HepG2 (cell line): ENCODE results near the gene NAB2. TPM values are rescaled to one million over a fixed set of nuclear protein-coding genes. Genes with fewer than 3 reads are reported as not detected.

Experiments
- ATF3 ChIP-seq: sonication (generic); formaldehyde crosslinking; IDR thresholded peaks from 2 replicates; pipeline ENCODE4 v1.4.0; 2020; ENCODE audit warnings: missing genetic modification reagents
- ATF7 ChIP-seq, 2 experiments: fragments of 450-650 bp in 1 of 2; sonication (generic) in 1 of 2; formaldehyde crosslinking in 1 of 2; IDR thresholded peaks; 2 replicates each; pipeline versions ENCODE4 v1.4.0 to v1.6.1; 2016 to 2020; ENCODE audit warnings: antibody characterized with exemption in 1 of 2, mild to moderate bottlenecking in 1 of 2, missing genetic modification reagents in 1 of 2
- HNRNPLL ChIP-seq: fragments of 200-400 bp; formaldehyde crosslinking; IDR thresholded peaks from 2 replicates; pipeline ENCODE4 v1.6.1; 2017; ENCODE audit warnings: mild to moderate bottlenecking, low read depth, low read length; ENCODE audit not compliant: poor library complexity, severe bottlenecking
- KAT8 ChIP-seq: IDR thresholded peaks from 2 replicates; pipeline ENCODE4 v1.6.1; 2016; ENCODE audit warnings: missing genetic modification reagents, missing compliant biosample characterization
- LRRFIP1 ChIP-seq: sonication (generic); formaldehyde crosslinking; conservative IDR thresholded peaks from 2 replicates; pipeline ENCODE4 v1.4.0; 2020; ENCODE audit warnings: missing genetic modification reagents
- MAZ ChIP-seq, 2 experiments: sonication (generic) in 1 of 2; formaldehyde crosslinking in 1 of 2; IDR thresholded peaks; 2 replicates each; pipeline versions ENCODE4 v1.5.0 to v1.6.1; 2012 to 2020; ENCODE audit warnings: low read depth in 2 of 2, mild to moderate bottlenecking in 2 of 2, borderline replicate concordance in 1 of 2, improper control_type of control experiment in 1 of 2, low read length in 1 of 2, missing genetic modification reagents in 1 of 2, moderate library complexity in 1 of 2
- MIXL1 ChIP-seq: IDR thresholded peaks from 2 replicates; pipeline ENCODE4 v1.6.1; 2016
- MLX ChIP-seq: IDR thresholded peaks from 2 replicates; pipeline ENCODE4 v1.6.1; 2016
- MXD1 ChIP-seq: sonication (generic); formaldehyde crosslinking; IDR thresholded peaks from 2 replicates; pipeline ENCODE4 v1.4.0; 2020; ENCODE audit warnings: mild to moderate bottlenecking, missing genetic modification reagents
- NFAT5 ChIP-seq: sonication (generic); formaldehyde crosslinking; IDR thresholded peaks from 2 replicates; pipeline ENCODE4 v1.4.0; 2020; ENCODE audit warnings: missing genetic modification reagents
- TERF1 ChIP-seq: sonication (generic); formaldehyde crosslinking; IDR thresholded peaks from 2 replicates; pipeline ENCODE4 v1.8.0; 2022; ENCODE audit warnings: mild to moderate bottlenecking, missing genetic modification reagents, moderate library complexity
- ZFP90 ChIP-seq: sonication (generic); formaldehyde crosslinking; IDR thresholded peaks from 2 replicates; pipeline ENCODE4 v1.8.0; 2022; ENCODE audit warnings: missing genetic modification reagents, mild to moderate bottlenecking, inconsistent platforms, borderline replicate concordance
- ZFYVE20 ChIP-seq: sonication (generic); formaldehyde crosslinking; IDR thresholded peaks from 2 replicates; pipeline ENCODE4 v1.8.0; 2023; ENCODE audit warnings: low read depth, mild to moderate bottlenecking, moderate library complexity, missing genetic modification reagents, borderline replicate concordance
- ZNF207 ChIP-seq: fragments of 450-650 bp; IDR thresholded peaks from 2 replicates; pipeline ENCODE4 v1.6.1; 2016; ENCODE audit warnings: antibody characterized with exemption, borderline replicate concordance
- ZNF501 ChIP-seq: sonication (generic); formaldehyde crosslinking; IDR thresholded peaks from 2 replicates; pipeline ENCODE4 v1.5.1; 2020; ENCODE audit warnings: mild to moderate bottlenecking, moderate library complexity, missing genetic modification reagents
- ZNF670 ChIP-seq: sonication (generic); formaldehyde crosslinking; IDR thresholded peaks from 2 replicates; pipeline ENCODE4 v1.8.0; 2022; ENCODE audit warnings: mild to moderate bottlenecking, missing genetic modification reagents, borderline replicate concordance
- polyA plus RNA-seq, 8 experiments: library from polyadenylated mRNA; depleted of rRNA in 3 of 8; stranded (reverse) in 7 of 8; unstranded in 1 of 8; fragments of >200 nt; fragmentation: Illumina TruSeq in 4 of 8; extraction: Trizol in 4 of 8; gene quantifications; 2 replicates each; pipeline versions ENCODE4 v1.2.1 to v1.2.3, GENCODE V29; 2011 to 2016; ENCODE audit warnings: low read depth in 4 of 8, missing spikeins in 1 of 8, mixed read lengths in 1 of 8; ENCODE audit not compliant: insufficient read depth in 1 of 8
- total RNA-seq, 5 experiments: library from RNA; depleted of rRNA; stranded (reverse); fragments of >200 nt; fragmentation: Illumina TruSeq; extraction: Trizol; gene quantifications; 2 replicates each; pipeline ENCODE4 v1.2.3, GENCODE V29; 2016; ENCODE audit warnings: low read depth in 1 of 5

The NAB2 gene
- total and polyA plus RNA-seq, 2 of the 13 experiments (the other 11 are each of a cell fraction or from before 2014, with no cell fraction given), result 11.7 to 12.9 TPM

GRCh38 chr12:57078519-57079404, 10.2 kb upstream of the NAB2 start, which contains the start of gene NEMP1 (continued):
- TF ChIP-seq ATF7 (IDR thresholded peaks at IDR 0.05) (no peak), ATF7 (CRISPR knock-in tag; IDR thresholded peaks at IDR 0.05) (no peak), ATF3 (CRISPR knock-in tag) (no peak), ZFP90 (CRISPR knock-in tag) (no peak), LRRFIP1 (CRISPR knock-in tag) (no peak), TERF1 (CRISPR knock-in tag) (no peak), ZFYVE20 (no peak), ZNF501 (CRISPR knock-in tag) (peak; percentile 76), HNRNPLL (no peak), MXD1 (peak; percentile 59; the same call in 1 of the 2 replicates), ZNF670 (no peak), MLX (CRISPR knock-in tag) (no peak), MAZ (IDR thresholded peaks at IDR 0.05; ENCODE audit: borderline replicate concordance, low read depth, low read length) (peak; percentile 58; the same call in 1 of the 2 replicates), MAZ (CRISPR knock-in tag; IDR thresholded peaks at IDR 0.05; ENCODE audit: low read depth) (peak; percentile 12; the same call in 1 of the 2 replicates), NFAT5 (CRISPR knock-in tag) (no peak), KAT8 (CRISPR knock-in tag) (peak; percentile 83), ZNF207 (no peak), MIXL1 (peak; percentile 29; the same call in 1 of the 2 replicates)
